Small intestine (tissue), 7 donors: ENCODE measurements around the gene ABCG5. TPM values are rescaled to one million over a fixed set of nuclear protein-coding genes. Genes with fewer than 3 reads are reported as not detected.

Experiments
- DNase-seq, 2 donors: peaks; one replicate each; pipeline versions ENCODE4 v3.0.0 to v3.0.0-alpha.2; 2013
- FAIRE-seq: peaks from 2 replicates; lab custom pipeline; 2012; peaks lifted over from hg19 to GRCh38; lab: Jason Lieb, UNC
- H3K27ac ChIP-seq, 3 donors: one replicate each; pipeline ENCODE4 v1.5.1; 2013; ENCODE audit warnings: low read length in 2 of 3, mild to moderate bottlenecking in 2 of 3, control low read depth in 1 of 3, inconsistent platforms in 1 of 3, low read depth in 1 of 3, moderate library complexity in 1 of 3
- H3K27me3 ChIP-seq, 3 donors: one replicate each; pipeline ENCODE4 v1.6.1; 2013; ENCODE audit warnings: low read length in 3 of 3, inconsistent platforms in 1 of 3; ENCODE audit not compliant: control insufficient read depth in 3 of 3, insufficient read depth in 3 of 3
- H3K36me3 ChIP-seq, 3 donors: one replicate each; pipeline ENCODE4 v1.6.1; 2013; ENCODE audit warnings: low read length in 3 of 3, inconsistent platforms in 1 of 3, low read depth in 1 of 3, mild to moderate bottlenecking in 1 of 3, moderate library complexity in 1 of 3; ENCODE audit not compliant: control insufficient read depth in 3 of 3, insufficient read depth in 2 of 3
- H3K4me1 ChIP-seq, 3 donors: one replicate each; pipeline ENCODE4 v1.6.1; 2013; ENCODE audit warnings: low read length in 2 of 3, inconsistent platforms in 1 of 3, low read depth in 1 of 3, mild to moderate bottlenecking in 1 of 3, moderate library complexity in 1 of 3; ENCODE audit not compliant: control insufficient read depth in 3 of 3, insufficient read depth in 2 of 3
- H3K4me3 ChIP-seq, 3 donors: one replicate each; pipeline ENCODE4 v1.5.1; 2013; ENCODE audit warnings: low read length in 3 of 3, control low read depth in 1 of 3, inconsistent platforms in 1 of 3, low read depth in 1 of 3, mild to moderate bottlenecking in 1 of 3, moderate library complexity in 1 of 3
- H3K9me3 ChIP-seq, 2 donors: one replicate each; pipeline ENCODE4 v1.6.1; 2013; ENCODE audit warnings: low read depth in 1 of 2, low read length in 1 of 2; ENCODE audit not compliant: control insufficient read depth in 2 of 2, insufficient read depth in 1 of 2
- WGBS, 3 donors: extraction: QIAGEN DNeasy Blood & Tissue Kit; methylation state at CpG; one replicate each; pipeline ENCODE4 v1.1.7; 2013; 5-methylcytosine and 5-hydroxymethylcytosine counted together
- polyA plus RNA-seq, 4 donors: library from polyadenylated mRNA; stranded (reverse) in 3 of 4; unstranded in 1 of 4; fragments of 200-250 nt in 3 of 4; fragments of 120-200 nt in 1 of 4; gene quantifications; one replicate each; pipeline versions ENCODE4 v1.2.1 to v1.2.3, GENCODE V29; 2013
- donor health status: healthy with polysubstance abuse.
- donor health status: control.
- donor health status: control.
- donor health status: Bipolar disorder and iron deficiency.
- donor health status: healthy.

The ABCG5 gene
- polyA plus RNA-seq, 4 donors = 2.3 to 242 (median 126) TPM

- peak; percentile 61 to 67 for DNase-seq
- Histone ChIP-seq H3K27ac (no peak overlapping the region), H3K4me3 (no peak overlapping the region), H3K9me3 (no peaks in the 10 kb centered on the region), H3K36me3 (peaks cover 0 to 43% (median 12%) of the 10 kb centered on the region in 3 donors), H3K4me1 (no peaks in the 10 kb centered on the region), H3K27me3 (no peaks in the 10 kb centered on the region)
- WGBS, 3 donors = 39 to 47% (median 44%) methylated on average over 16 of the region's 16 CpGs
- FAIRE-seq = no peak
Observed at GRCh38 chr2:43877782-43878464, 39.3 kb upstream of the ABCG5 start.

GRCh38 chr2:43874776-43875451 lies 36.3 kb upstream of the ABCG5 start:
- H3K27me3 ChIP-seq = no peaks in the 10 kb centered on the region
- no peak overlapping the region for H3K27ac ChIP-seq
- no peaks in the 10 kb centered on the region for H3K4me1 ChIP-seq
- 84 to 87% (median 87%) methylated on average over 11 of the region's 11 CpGs for WGBS, 3 donors
- H3K4me3 ChIP-seq = no peak overlapping the region
- H3K36me3 ChIP-seq = peaks cover 0 to 48% (median 19%) of the 10 kb centered on the region in 3 donors
- DNase-seq = no peak
- no peaks in the 10 kb centered on the region for H3K9me3 ChIP-seq
- FAIRE-seq = no peak

GRCh38 chr2:43872151-43872550 lies 33.5 kb upstream of the ABCG5 start:
- no peaks in the 10 kb centered on the region for H3K27me3 ChIP-seq
- no peak for FAIRE-seq
- 59 to 79% (median 61%) methylated on average over 12 of the region's 12 CpGs for WGBS, 3 donors

GRCh38 chr2:43855292-43855691 lies 16.7 kb upstream of the ABCG5 start:
- FAIRE-seq = no peak
- Histone ChIP-seq H3K36me3 (peaks cover 0 to 35% (median 10%) of the 10 kb centered on the region in 3 donors), H3K9me3 (no peaks in the 10 kb centered on the region), H3K4me3 (no peak overlapping the region), H3K4me1 (no peaks in the 10 kb centered on the region), H3K27me3 (peaks cover 0 to 4% (median 0%) of the 10 kb centered on the region in 3 donors), H3K27ac (no peak overlapping the region)
- WGBS, 3 donors = 80 to 92% (median 91%) methylated on average over 2 of the region's 2 CpGs
- DNase-seq = no peak

More at GRCh38 chr2:43872151-43872550, 33.5 kb upstream of the ABCG5 start:
- Histone ChIP-seq H3K4me1 (no peaks in the 10 kb centered on the region), H3K4me3 (no peak overlapping the region), H3K36me3 (peaks cover 0 to 28% (median 19%) of the 10 kb centered on the region in 3 donors), H3K27ac (no peak overlapping the region), H3K9me3 (no peaks in the 10 kb centered on the region)
- DNase-seq = no peak

GRCh38 chr2:43854671-43855070 lies 16.0 kb upstream of the ABCG5 start:
- H3K27ac ChIP-seq = no peak overlapping the region
- DNase-seq (no peak), FAIRE-seq (no peak)
- 77 to 91% (median 89%) methylated on average over 3 of the region's 3 CpGs for WGBS, 3 donors
- H3K4me1 ChIP-seq = no peaks in the 10 kb centered on the region
- H3K4me3 ChIP-seq = no peak overlapping the region
- no peaks in the 10 kb centered on the region for H3K9me3 ChIP-seq
- H3K27me3 ChIP-seq = peaks cover 0 to 4% (median 0%) of the 10 kb centered on the region in 3 donors
- H3K36me3 ChIP-seq = peaks cover 0 to 38% (median 10%) of the 10 kb centered on the region in 3 donors

GRCh38 chr2:43853141-43854081 lies 14.8 kb upstream of the ABCG5 start:
- Histone ChIP-seq H3K36me3 (peaks cover 0 to 42% (median 14%) of the 10 kb centered on the region in 3 donors), H3K27me3 (peaks cover 0 to 4% (median 0%) of the 10 kb centered on the region in 3 donors), H3K27ac (no peak overlapping the region), H3K9me3 (no peaks in the 10 kb centered on the region), H3K4me3 (no peak overlapping the region), H3K4me1 (no peaks in the 10 kb centered on the region)
- FAIRE-seq (no peak), DNase-seq (peak in 1 of 2 donors; percentile 30)
- 57 to 76% (median 59%) methylated on average over 10 of the region's 10 CpGs for WGBS, 3 donors

GRCh38 chr2:43852196-43852730 lies 13.6 kb upstream of the ABCG5 start:
- H3K4me3 ChIP-seq = no peak overlapping the region
- WGBS, 3 donors = 91 to 97% (median 96%) methylated on average over 19 to 21 of the region's 21 CpGs
- H3K4me1 ChIP-seq = no peaks in the 10 kb centered on the region
- no peak for FAIRE-seq
- H3K9me3 ChIP-seq = no peaks in the 10 kb centered on the region
- no peak overlapping the region for H3K27ac ChIP-seq
- no peak for DNase-seq
- peaks cover 0 to 49% (median 14%) of the 10 kb centered on the region in 3 donors for H3K36me3 ChIP-seq
- peaks cover 0 to 4% (median 0%) of the 10 kb centered on the region in 3 donors for H3K27me3 ChIP-seq
